ENCODE results near the gene TXNDC16.

Gene TXNDC16

GRCh38 chr14:52552063-52552988 is at the start of gene TXNDC16, which contains the start of gene GPR137C:
Gene TXNDC16, minus strand, starts transcription at chr14:52552505. Its CDS starts 8,948 bp downstream, at chr14:52543557.
Gene GPR137C, plus strand, starts transcription at chr14:52552836. Its CDS starts 312 bp downstream, at chr14:52553148.
- H3K4me3 ChIP-seq (ENCODE audit: low read length): peak within 1 kb of the TSS; percentile 72
- TF ChIP-seq CTCF (conservative IDR thresholded peaks at IDR 0.05; ENCODE audit: low read depth, low read length): no peak
- peak; percentile 99 for DNase-seq (ENCODE audit: low read depth)

GRCh38 chr14:52599974-52600373 is 47.7 kb upstream of the TXNDC16 start:
- DNase-seq (ENCODE audit: low read depth): no peak
- no peak for TF ChIP-seq CTCF (conservative IDR thresholded peaks at IDR 0.05; ENCODE audit: low read depth, low read length)
- H3K4me3 ChIP-seq (ENCODE audit: low read length): no peak overlapping the region

GRCh38 chr14:52598568-52598967 is 46.3 kb upstream of the TXNDC16 start:
- no peak overlapping the region for H3K4me3 ChIP-seq (ENCODE audit: low read length)
- TF ChIP-seq CTCF (conservative IDR thresholded peaks at IDR 0.05; ENCODE audit: low read depth, low read length): no peak
- DNase-seq (ENCODE audit: low read depth): no peak

- no peak for DNase-seq (ENCODE audit: low read depth)
- H3K4me3 ChIP-seq (ENCODE audit: low read length): no peak overlapping the region
- no peak for TF ChIP-seq CTCF (conservative IDR thresholded peaks at IDR 0.05; ENCODE audit: low read depth, low read length)
Observed at GRCh38 chr14:52596861-52597260, 44.6 kb upstream of the TXNDC16 start.

GRCh38 chr14:52596320-52596719 is 44.0 kb upstream of the TXNDC16 start:
- no peak for DNase-seq (ENCODE audit: low read depth)
- no peak overlapping the region for H3K4me3 ChIP-seq (ENCODE audit: low read length)
- no peak for TF ChIP-seq CTCF (conservative IDR thresholded peaks at IDR 0.05; ENCODE audit: low read depth, low read length)

- no peak overlapping the region for H3K4me3 ChIP-seq (ENCODE audit: low read length)
- TF ChIP-seq CTCF (conservative IDR thresholded peaks at IDR 0.05; ENCODE audit: low read depth, low read length): no peak
- no peak for DNase-seq (ENCODE audit: low read depth)
Observed at GRCh38 chr14:52590318-52590717, 38.0 kb upstream of the TXNDC16 start.

- H3K4me3 ChIP-seq (ENCODE audit: low read length): no peak overlapping the region
- no peak for DNase-seq (ENCODE audit: low read depth)
- TF ChIP-seq CTCF (conservative IDR thresholded peaks at IDR 0.05; ENCODE audit: low read depth, low read length): no peak
Observed at GRCh38 chr14:52589646-52590045, 37.3 kb upstream of the TXNDC16 start.

Measured in retinal pigment epithelial cell (primary cell).